ENCODE data around the gene IPO7. TPM values are rescaled to one million over a fixed set of nuclear protein-coding genes. Genes with fewer than 3 reads are reported as not detected.

IPO7 gene
- total and polyA plus RNA-seq, 2 of the 13 experiments (the other 11 are each of a cell fraction or from before 2014, with no cell fraction given), result 59.4 to 98.4 TPM

DNA sequence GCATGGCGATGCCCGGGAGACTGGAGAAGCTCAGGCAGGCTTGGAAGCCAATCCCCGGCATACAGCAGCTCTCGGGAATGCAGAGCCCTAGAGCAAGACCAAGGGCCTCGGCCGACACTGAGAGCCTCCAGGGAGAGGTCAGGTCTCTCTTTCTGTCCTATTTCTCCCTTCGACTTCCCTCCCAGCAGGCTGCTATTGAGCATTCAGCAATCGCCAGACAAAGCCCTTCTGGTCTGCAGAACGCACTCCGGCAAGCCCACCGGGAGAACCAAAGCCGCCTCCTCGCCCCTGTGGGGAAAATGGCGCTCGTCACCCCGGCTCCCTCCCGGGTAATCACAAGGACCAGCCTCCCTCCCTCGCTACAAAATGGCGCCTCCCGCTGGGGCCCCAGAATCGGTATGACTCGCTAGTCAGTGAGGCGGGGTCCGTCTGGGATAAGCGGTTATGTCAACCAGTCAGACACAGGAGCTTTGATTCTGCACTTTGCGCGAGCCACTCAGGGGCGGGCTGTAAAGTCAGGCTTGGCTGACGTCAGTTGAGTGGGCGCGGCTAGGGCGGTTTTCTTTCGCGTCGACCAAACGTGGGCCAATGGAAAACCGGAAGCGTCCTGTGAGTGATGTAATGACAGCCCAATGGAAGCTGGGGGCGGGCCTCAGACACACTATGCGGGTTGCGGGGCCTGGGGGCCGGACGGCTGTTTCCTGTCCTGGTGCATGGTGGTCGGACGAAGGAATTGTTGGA is 76.0 kb downstream of the IPO7 start, which contains the start of gene ZNF143 (continued):
- TF ChIP-seq, protein P1, sequence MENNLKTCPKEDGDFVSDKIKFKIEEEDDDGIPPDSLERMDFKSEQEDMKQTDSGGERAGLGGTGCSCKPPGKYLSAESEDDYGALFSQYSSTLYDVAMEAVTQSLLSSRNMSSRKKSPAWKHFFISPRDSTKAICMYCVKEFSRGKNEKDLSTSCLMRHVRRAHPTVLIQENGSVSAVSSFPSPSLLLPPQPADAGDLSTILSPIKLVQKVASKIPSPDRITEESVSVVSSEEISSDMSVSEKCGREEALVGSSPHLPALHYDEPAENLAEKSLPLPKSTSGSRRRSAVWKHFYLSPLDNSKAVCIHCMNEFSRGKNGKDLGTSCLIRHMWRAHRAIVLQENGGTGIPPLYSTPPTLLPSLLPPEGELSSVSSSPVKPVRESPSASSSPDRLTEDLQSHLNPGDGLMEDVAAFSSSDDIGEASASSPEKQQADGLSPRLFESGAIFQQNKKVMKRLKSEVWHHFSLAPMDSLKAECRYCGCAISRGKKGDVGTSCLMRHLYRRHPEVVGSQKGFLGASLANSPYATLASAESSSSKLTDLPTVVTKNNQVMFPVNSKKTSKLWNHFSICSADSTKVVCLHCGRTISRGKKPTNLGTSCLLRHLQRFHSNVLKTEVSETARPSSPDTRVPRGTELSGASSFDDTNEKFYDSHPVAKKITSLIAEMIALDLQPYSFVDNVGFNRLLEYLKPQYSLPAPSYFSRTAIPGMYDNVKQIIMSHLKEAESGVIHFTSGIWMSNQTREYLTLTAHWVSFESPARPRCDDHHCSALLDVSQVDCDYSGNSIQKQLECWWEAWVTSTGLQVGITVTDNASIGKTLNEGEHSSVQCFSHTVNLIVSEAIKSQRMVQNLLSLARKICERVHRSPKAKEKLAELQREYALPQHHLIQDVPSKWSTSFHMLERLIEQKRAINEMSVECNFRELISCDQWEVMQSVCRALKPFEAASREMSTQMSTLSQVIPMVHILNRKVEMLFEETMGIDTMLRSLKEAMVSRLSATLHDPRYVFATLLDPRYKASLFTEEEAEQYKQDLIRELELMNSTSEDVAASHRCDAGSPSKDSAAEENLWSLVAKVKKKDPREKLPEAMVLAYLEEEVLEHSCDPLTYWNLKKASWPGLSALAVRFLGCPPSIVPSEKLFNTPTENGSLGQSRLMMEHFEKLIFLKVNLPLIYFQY (CRISPR knock-in tag; IDR thresholded peaks at IDR 0.05; ENCODE audit: borderline replicate concordance), result no peak
- TF ChIP-seq DDIT3 (CRISPR knock-in tag; IDR thresholded peaks at IDR 0.05), result 0 out of 2 replicates have a peak, but pooled peaks have one; percentile 28
- no peak for TF ChIP-seq ZSCAN22 (CRISPR knock-in tag; IDR thresholded peaks at IDR 0.05)
- peak; percentile 71; the same call in 1 of the 2 replicates for TF ChIP-seq TFDP1 (CRISPR knock-in tag; IDR thresholded peaks at IDR 0.05; ENCODE audit: borderline replicate concordance)
- no peak for TF ChIP-seq ZNF33A (CRISPR knock-in tag; IDR thresholded peaks at IDR 0.05; ENCODE audit: borderline replicate concordance)
- TF ChIP-seq KDM6A (CRISPR knock-in tag; IDR thresholded peaks at IDR 0.05; ENCODE audit: low read depth), result no peak
- no peak for TF ChIP-seq ZNF543 (CRISPR knock-in tag; IDR thresholded peaks at IDR 0.05)
- peak; percentile 3 for TF ChIP-seq E2F1 (CRISPR knock-in tag; IDR thresholded peaks at IDR 0.05)
- TF ChIP-seq NFATC3 (CRISPR knock-in tag; IDR thresholded peaks at IDR 0.05), result 0 out of 2 replicates have a peak, but pooled peaks have one; percentile 22
- no peak for TF ChIP-seq ZFP37 (CRISPR knock-in tag; IDR thresholded peaks at IDR 0.05; ENCODE audit: borderline replicate concordance)
- no peak; the same call in 1 of the 2 replicates for TF ChIP-seq ZNF331 (CRISPR knock-in tag; IDR thresholded peaks at IDR 0.05)
- TF ChIP-seq SP1 (IDR thresholded peaks at IDR 0.05), result peak; percentile 94
- TF ChIP-seq SP1 (CRISPR knock-in tag; IDR thresholded peaks at IDR 0.05), result peak; percentile 99
- TF ChIP-seq ZNF605 (CRISPR knock-in tag; IDR thresholded peaks at IDR 0.05), result peak; percentile 16; the same call in 1 of the 2 replicates
- no peak for TF ChIP-seq ZNF773 (CRISPR knock-in tag; IDR thresholded peaks at IDR 0.05; ENCODE audit: borderline replicate concordance)
- no peak for TF ChIP-seq ZNF607 (CRISPR knock-in tag; IDR thresholded peaks at IDR 0.05; ENCODE audit: borderline replicate concordance)
- TF ChIP-seq SKI (IDR thresholded peaks at IDR 0.05; ENCODE audit: partially characterized antibody), result no peak
- no peak for TF ChIP-seq PTBP1 (IDR thresholded peaks at IDR 0.05; ENCODE audit: low read depth, low read length, poor library complexity, severe bottlenecking)
- TF ChIP-seq PITX1 (CRISPR knock-in tag; IDR thresholded peaks at IDR 0.05), result no peak
- no peak for TF ChIP-seq ZNF17 (CRISPR knock-in tag; IDR thresholded peaks at IDR 0.05)
- TF ChIP-seq ZNF253 (CRISPR knock-in tag; IDR thresholded peaks at IDR 0.05; ENCODE audit: borderline replicate concordance), result no peak
- no peak for TF ChIP-seq ZNF460 (CRISPR knock-in tag; IDR thresholded peaks at IDR 0.05; ENCODE audit: borderline replicate concordance)
- no peak for TF ChIP-seq ZNF850 (CRISPR knock-in tag; conservative IDR thresholded peaks at IDR 0.05)
- no peak for TF ChIP-seq GFI1 (CRISPR knock-in tag; IDR thresholded peaks at IDR 0.05; ENCODE audit: borderline replicate concordance)
- TF ChIP-seq JUN (CRISPR knock-in tag; IDR thresholded peaks at IDR 0.05), result peak; percentile 72

Data from HepG2 (cell line).